Esophagus muscularis mucosa (tissue), 4 donors: Measurements from ENCODE around the gene ADGRG6. TPM values are rescaled to one million over a fixed set of nuclear protein-coding genes. Genes with fewer than 3 reads are reported as not detected.

Experiments used
- DNase-seq: peaks from one replicate; pipeline ENCODE4 v3.0.0-alpha.2; 2017; ENCODE audit errors: extremely low spot score
- H3K27ac ChIP-seq, 4 donors: fragments of 200-600 bp; sonication (generic); replicated peaks in 1 of 4; 1 replicate in 3 of 4; 2 replicates in 1 of 4; pipeline ENCODE4 v1.5.1; 2016 to 2019; ENCODE audit warnings: mild to moderate bottlenecking in 1 of 4
- H3K27me3 ChIP-seq, 4 donors: fragments of 200-600 bp; sonication (generic); one replicate each; pipeline versions ENCODE4 v1.5.1 to v1.6.0; 2016 to 2019
- H3K36me3 ChIP-seq, 4 donors: fragments of 200-600 bp; sonication (generic); one replicate each; pipeline ENCODE4 v1.5.1; 2016 to 2019
- H3K4me1 ChIP-seq, 4 donors: fragments of 200-600 bp; sonication (generic); one replicate each; pipeline ENCODE4 v1.5.1; 2016 to 2019
- H3K4me3 ChIP-seq, 4 donors: fragments of 200-600 bp; sonication (generic); 1 replicate in 2 of 4; 2 replicates in 2 of 4; pipeline ENCODE4 v1.5.1; 2016 to 2019; ENCODE audit warnings: mild to moderate bottlenecking in 4 of 4, moderate library complexity in 1 of 4
- H3K9me3 ChIP-seq, 4 donors: fragments of 200-600 bp; sonication (generic); 1 replicate in 3 of 4; 2 replicates in 1 of 4; pipeline ENCODE4 v1.5.1; 2016 to 2019
- EP300 ChIP-seq: sonication (generic); formaldehyde crosslinking; IDR thresholded peaks from one replicate; pipeline ENCODE4 v1.6.1; 2017; ENCODE audit warnings: antibody characterized with exemption
- POLR2A ChIP-seq: fragments of 450-650 bp; IDR thresholded peaks from one replicate; pipeline ENCODE4 v1.6.1; 2017; ENCODE audit warnings: antibody characterized with exemption, moderate library complexity, mild to moderate bottlenecking, low read depth
- POLR2AphosphoS5 ChIP-seq, 2 donors: sonication (generic); formaldehyde crosslinking; IDR thresholded peaks; one replicate each; pipeline ENCODE4 v1.6.1; 2017; ENCODE audit warnings: antibody characterized with exemption in 2 of 2
- WGBS: methylation state at CpG from one replicate; pipeline ENCODE4 v1.1.5; 2018; 5-methylcytosine and 5-hydroxymethylcytosine counted together
- intact Hi-C: fragments of 100-400 bp; cut with DNase I; formaldehyde crosslinking; loops from one replicate; pipeline ENCODE4 v1.15.1; 2023
- total RNA-seq, 4 donors: library from RNA; depleted of rRNA; stranded (reverse); fragments of >200 nt; gene quantifications; one replicate each; pipeline versions ENCODE4 v1.1.0 to v1.2.1, GENCODE V29; 2016
- TF ChIP-seq, protein P1 (sequence below), 3 experiments: fragments of 200-600 bp in 2 of 3; fragments of 450-650 bp in 1 of 3; sonication (generic) in 2 of 3; IDR thresholded peaks; one replicate each; pipeline ENCODE4 v1.5.1; 2017 to 2019; ENCODE audit warnings: antibody characterized with exemption in 3 of 3, mild to moderate bottlenecking in 2 of 3, moderate library complexity in 1 of 3

ADGRG6 gene
- total RNA-seq, 4 donors from 2014 or later: 5.5 to 11.8 (median 8.0) TPM

DNA sequence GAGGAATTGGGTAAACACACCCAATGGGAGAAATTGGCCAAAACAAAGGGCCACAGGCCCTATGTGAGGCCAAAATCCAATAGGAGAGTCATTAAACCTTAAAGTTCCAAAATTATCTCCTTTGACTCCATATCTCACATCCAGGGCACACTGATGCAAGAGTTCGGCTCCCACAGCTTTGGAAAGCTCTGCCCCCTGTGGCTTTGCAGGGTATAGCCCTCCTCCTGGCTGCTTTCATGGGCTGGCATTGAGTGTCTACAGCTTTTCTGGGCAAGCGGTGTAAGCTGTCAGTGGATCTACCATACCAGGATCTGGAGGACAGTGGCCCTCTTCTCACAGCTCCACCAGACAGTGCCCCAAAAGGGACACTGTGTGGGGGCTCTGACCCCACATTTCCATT, 160.5 kb downstream of the ADGRG6 start:
- no peak for TF ChIP-seq EP300
- TF ChIP-seq, protein P1, sequence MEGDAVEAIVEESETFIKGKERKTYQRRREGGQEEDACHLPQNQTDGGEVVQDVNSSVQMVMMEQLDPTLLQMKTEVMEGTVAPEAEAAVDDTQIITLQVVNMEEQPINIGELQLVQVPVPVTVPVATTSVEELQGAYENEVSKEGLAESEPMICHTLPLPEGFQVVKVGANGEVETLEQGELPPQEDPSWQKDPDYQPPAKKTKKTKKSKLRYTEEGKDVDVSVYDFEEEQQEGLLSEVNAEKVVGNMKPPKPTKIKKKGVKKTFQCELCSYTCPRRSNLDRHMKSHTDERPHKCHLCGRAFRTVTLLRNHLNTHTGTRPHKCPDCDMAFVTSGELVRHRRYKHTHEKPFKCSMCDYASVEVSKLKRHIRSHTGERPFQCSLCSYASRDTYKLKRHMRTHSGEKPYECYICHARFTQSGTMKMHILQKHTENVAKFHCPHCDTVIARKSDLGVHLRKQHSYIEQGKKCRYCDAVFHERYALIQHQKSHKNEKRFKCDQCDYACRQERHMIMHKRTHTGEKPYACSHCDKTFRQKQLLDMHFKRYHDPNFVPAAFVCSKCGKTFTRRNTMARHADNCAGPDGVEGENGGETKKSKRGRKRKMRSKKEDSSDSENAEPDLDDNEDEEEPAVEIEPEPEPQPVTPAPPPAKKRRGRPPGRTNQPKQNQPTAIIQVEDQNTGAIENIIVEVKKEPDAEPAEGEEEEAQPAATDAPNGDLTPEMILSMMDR (IDR thresholded peaks at IDR 0.05): no peak
- no peak for TF ChIP-seq POLR2AphosphoS5 (IDR thresholded peaks at IDR 0.05)
- TF ChIP-seq POLR2A: no peak
- Histone ChIP-seq H3K4me1 (no peaks in the 10 kb centered on the region), H3K27ac (no peak overlapping the region), H3K36me3 (no peaks in the 10 kb centered on the region), H3K9me3 (no peaks in the 10 kb centered on the region), H3K27me3 (no peaks in the 10 kb centered on the region), H3K4me3 (no peak overlapping the region)
- intact Hi-C loops: no loop called here
- WGBS: 84% methylated on average over 2 of the region's 2 CpGs
- no peak for DNase-seq

DNA sequence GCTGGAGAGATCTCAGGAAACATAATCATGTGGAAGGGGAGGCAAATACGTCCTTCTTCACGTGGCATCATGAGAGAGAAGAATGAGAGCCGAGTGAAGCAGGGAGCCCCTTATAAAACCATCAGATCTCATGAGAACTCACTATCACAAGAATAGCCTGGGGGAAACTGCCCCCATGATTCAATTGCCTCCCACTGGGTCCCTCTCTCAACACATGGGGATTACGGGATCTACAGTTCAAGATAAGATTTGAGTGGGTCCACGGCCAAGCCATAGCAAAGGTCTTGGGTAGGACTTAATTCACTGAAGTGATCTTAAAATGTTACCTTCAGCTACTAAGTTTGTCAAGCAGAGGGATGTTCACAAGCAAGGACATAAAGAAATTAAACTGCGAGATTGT, 162.2 kb downstream of the ADGRG6 start:
- Histone ChIP-seq H3K27ac (no peak overlapping the region), H3K9me3 (no peaks in the 10 kb centered on the region), H3K4me1 (no peaks in the 10 kb centered on the region), H3K36me3 (no peaks in the 10 kb centered on the region), H3K4me3 (no peak overlapping the region), H3K27me3 (no peaks in the 10 kb centered on the region)
- DNase-seq: no peak
- TF ChIP-seq, protein P1 (IDR thresholded peaks at IDR 0.05): no peak
- no peak for TF ChIP-seq EP300
- no peak for TF ChIP-seq POLR2A
- intact Hi-C loops: no loop called here
- 93% methylated on average over 6 of the region's 6 CpGs for WGBS

DNA sequence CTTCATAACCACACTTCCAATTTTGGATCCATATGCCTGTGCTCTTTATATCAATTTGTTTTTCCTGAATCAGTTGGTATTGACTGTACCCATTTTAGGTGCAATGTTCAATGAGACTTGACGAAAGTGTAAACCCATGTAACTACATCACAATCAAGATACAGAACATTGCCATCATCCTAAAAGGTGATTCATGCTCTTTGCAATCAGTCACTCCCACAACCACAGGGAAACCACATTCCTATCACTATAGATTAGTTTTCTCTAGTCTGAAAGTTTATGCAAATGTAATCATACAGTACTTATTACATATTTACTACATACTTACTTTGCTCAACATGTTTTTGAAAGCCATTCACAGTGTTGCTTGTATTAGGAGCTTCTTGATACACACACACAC, 167.4 kb downstream of the ADGRG6 start:
- intact Hi-C loops: no loop called here
- no peak overlapping the region for H3K4me3 ChIP-seq
- H3K4me1 ChIP-seq: no peaks in the 10 kb centered on the region
- 92% methylated on average over 1 of the region's 1 CpG for WGBS
- H3K27me3 ChIP-seq: no peaks in the 10 kb centered on the region
- no peak overlapping the region for H3K27ac ChIP-seq
- TF ChIP-seq EP300 (no peak), POLR2AphosphoS5 (IDR thresholded peaks at IDR 0.05) (no peak), POLR2A (no peak)
- TF ChIP-seq, protein P1 (IDR thresholded peaks at IDR 0.05): no peak
- DNase-seq: no peak
- no peaks in the 10 kb centered on the region for H3K36me3 ChIP-seq
- no peaks in the 10 kb centered on the region for H3K9me3 ChIP-seq

DNA sequence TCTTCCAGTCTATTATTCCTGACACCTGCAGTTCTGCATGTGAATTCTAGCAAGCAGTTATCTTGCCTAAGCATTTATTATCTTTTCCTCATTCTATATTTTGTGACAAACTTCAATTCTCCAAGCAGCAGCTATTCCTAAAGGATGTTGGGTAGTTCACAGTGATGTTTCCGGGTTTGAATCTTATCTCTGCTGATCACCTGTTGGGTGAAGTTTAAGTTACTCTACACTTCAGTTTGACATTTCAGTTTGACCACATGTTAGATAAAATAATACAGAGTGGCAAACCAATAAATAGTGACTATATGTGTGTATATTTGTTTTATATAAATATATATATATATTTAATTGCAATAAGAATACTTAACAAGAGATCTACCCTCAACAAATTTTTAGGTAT, 168.6 kb downstream of the ADGRG6 start:
- H3K4me3 ChIP-seq: no peak overlapping the region
- TF ChIP-seq POLR2AphosphoS5 (IDR thresholded peaks at IDR 0.05) (no peak), POLR2A (no peak), EP300 (no peak)
- TF ChIP-seq, protein P1 (IDR thresholded peaks at IDR 0.05): no peak
- H3K36me3 ChIP-seq: no peaks in the 10 kb centered on the region
- H3K9me3 ChIP-seq: no peaks in the 10 kb centered on the region
- 82% methylated on average over 1 of the region's 1 CpG for WGBS
- no peak overlapping the region for H3K27ac ChIP-seq
- DNase-seq: no peak
- peaks cover 0 to 4% (median 0%) of the 10 kb centered on the region in 4 donors for H3K4me1 ChIP-seq
- intact Hi-C loops: loop anchor here (10.0 kb wide), 2 partner anchors 64 to 224 kb away; no protein-coding TSS in a partner anchor
- H3K27me3 ChIP-seq: no peaks in the 10 kb centered on the region
